ENCODE data around the gene KLRC4. TPM values are rescaled to one million over a fixed set of nuclear protein-coding genes. Genes with fewer than 3 reads are reported as not detected.
"Not testable (repeated sequence)": the region's sequence is repeated elsewhere in the genome, so short reads cannot be mapped to it uniquely, and the experiment has no call there.

Gene KLRC4
- total RNA-seq, 1 donor from 2014 or later = not detected

- POLR2A ChIA-PET = no interaction called here
Measured at GRCh38 chr12:10374624-10375018, 34.9 kb downstream of the KLRC4 start.

GRCh38 chr12:10372559-10372958 is 37.0 kb downstream of the KLRC4 start:
- intact Hi-C loops (cut with micrococcal nuclease) = no loop called here
- ChIA-PET POLR2A (no interaction called here), CTCF (no interaction called here)
- Mint-ChIP-seq H3K9me3 (peaks cover 4% of the 10 kb centered on the region), H3K27ac (no peak overlapping the region), H3K36me3 (ENCODE audit: low read depth) (peaks cover 4% of the 10 kb centered on the region), H3K4me3 (no peak overlapping the region), H3K27me3 (peaks cover 2% of the 10 kb centered on the region), H3K4me1 (peaks cover 13% of the 10 kb centered on the region)
- ATAC-seq (ENCODE audit: low read depth) (no peak), DNase-seq (no peak)
- TF ChIP-seq CTCF (IDR thresholded peaks at IDR 0.05) = no peak

More at GRCh38 chr12:10374624-10375018, 34.9 kb downstream of the KLRC4 start:
- peaks cover 2% of the 10 kb centered on the region for H3K27me3 Mint-ChIP-seq
- H3K27ac Mint-ChIP-seq = no peak overlapping the region
- ATAC-seq (ENCODE audit: low read depth) = no peak
- no peak for DNase-seq
- H3K4me3 Mint-ChIP-seq = no peak overlapping the region
- TF ChIP-seq CTCF (IDR thresholded peaks at IDR 0.05) = no peak
- H3K9me3 Mint-ChIP-seq = no peaks in the 10 kb centered on the region
- CTCF ChIA-PET = no interaction called here
- intact Hi-C loops (cut with micrococcal nuclease) = no loop called here
- H3K4me1 Mint-ChIP-seq = peaks cover 13% of the 10 kb centered on the region
- no peaks in the 10 kb centered on the region for H3K36me3 Mint-ChIP-seq (ENCODE audit: low read depth)

- H3K27me3 Mint-ChIP-seq; POLR2A ChIA-PET; H3K4me3 Mint-ChIP-seq; H3K27ac Mint-ChIP-seq; ATAC-seq (ENCODE audit: low read depth); H3K9me3 Mint-ChIP-seq; CTCF ChIA-PET; H3K36me3 Mint-ChIP-seq (ENCODE audit: low read depth); DNase-seq; intact Hi-C loops (cut with micrococcal nuclease): not testable (repeated sequence)
- peaks cover 13% of the 10 kb centered on the region for H3K4me1 Mint-ChIP-seq
Measured at GRCh38 chr12:10371893-10372535, 37.5 kb downstream of the KLRC4 start.

GRCh38 chr12:10369557-10370415 is 39.8 kb downstream of the KLRC4 start:
- POLR2A ChIA-PET = interaction anchor here (0.6 kb wide), 1 partner anchor 212 kb away, joined by 3 read pairs; no protein-coding TSS in a partner anchor

More at GRCh38 chr12:10369557-10370415, 39.8 kb downstream of the KLRC4 start:
- H3K9me3 Mint-ChIP-seq = peaks cover 4% of the 10 kb centered on the region
- no peak overlapping the region for H3K27ac Mint-ChIP-seq
- no peak overlapping the region for H3K4me3 Mint-ChIP-seq
- CTCF ChIA-PET = interaction anchor here (0.7 kb wide), 1 partner anchor 41 kb away, joined by 5 read pairs; no protein-coding TSS in a partner anchor
- intact Hi-C loops (cut with micrococcal nuclease) = loop anchor here (10.0 kb wide), 2 partner anchors 425 to 615 kb away; no protein-coding TSS in a partner anchor
- TF ChIP-seq CTCF (IDR thresholded peaks at IDR 0.05) = no peak
- peaks cover 4% of the 10 kb centered on the region for H3K36me3 Mint-ChIP-seq (ENCODE audit: low read depth)
- DNase-seq = no peak
- H3K4me1 Mint-ChIP-seq = peaks cover 13% of the 10 kb centered on the region
- no peak for ATAC-seq (ENCODE audit: low read depth)
- H3K27me3 Mint-ChIP-seq = no peaks in the 10 kb centered on the region

All from activated B cell treated with CpG ODN at 0.5 μM for 24 hours (primary cell).